Activated naive CD8-positive, alpha-beta T cell treated with anti-CD3 and anti-CD28 coated beads, Interleukin-2, amount 10 ng/mL, durations not matched to agents 7 days and 5 days (primary cell): Measurements from ENCODE around the gene SNED1. TPM values are rescaled to one million over a fixed set of nuclear protein-coding genes. Genes with fewer than 3 reads are reported as not detected.

Experiments
- ATAC-seq: fragments of 150-1000 bp; cut with Tn5 transposase; one replicate; pipeline ENCODE4 v1.10.0; 2021; ENCODE audit warnings: low read depth, moderate library complexity
- POLR2A ChIA-PET: fragments of 350-600 bp; sonication (Branson Sonifier 250); formaldehyde crosslinking; loops from one replicate; lab custom pipeline; 2021; ENCODE audit warnings: antibody characterized with exemption; lab: Charles Lee
- DNase-seq: peaks from one replicate; pipeline ENCODE4 v3.0.0; 2021
- H3K27ac Mint-ChIP-seq: one replicate; pipeline ENCODE4 v1.8.0; 2022; ENCODE audit warnings: mild to moderate bottlenecking, mixed read lengths
- H3K27me3 Mint-ChIP-seq: one replicate; pipeline ENCODE4 v1.8.0; 2022; ENCODE audit warnings: mild to moderate bottlenecking, moderate library complexity, mixed read lengths
- H3K36me3 Mint-ChIP-seq: one replicate; pipeline ENCODE4 v1.8.0; 2021; ENCODE audit warnings: mild to moderate bottlenecking, mixed read lengths
- H3K4me1 Mint-ChIP-seq: one replicate; pipeline ENCODE4 v1.8.0; 2021; ENCODE audit warnings: mixed read lengths
- H3K4me3 Mint-ChIP-seq: one replicate; pipeline ENCODE4 v1.8.0; 2022; ENCODE audit warnings: mild to moderate bottlenecking, moderate library complexity, mixed read lengths
- H3K9me3 Mint-ChIP-seq: one replicate; pipeline ENCODE4 v1.8.0; 2021; ENCODE audit warnings: mixed read lengths
- total RNA-seq, 2 experiments: library from RNA; stranded (reverse); gene quantifications; one replicate each; pipeline ENCODE4 v1.2.3, GENCODE V29; 2021

SNED1 gene
- total RNA-seq, 2 experiments from 2014 or later: 14.5 to 18.7 TPM

GRCh38 chr2:241043581-241043980, 45.2 kb downstream of the SNED1 start:
- Mint-ChIP-seq H3K27me3 (peaks cover 7% of the 10 kb centered on the region), H3K27ac (no peak overlapping the region), H3K4me1 (peaks cover 3% of the 10 kb centered on the region), H3K4me3 (no peak overlapping the region), H3K9me3 (no peaks in the 10 kb centered on the region), H3K36me3 (no peaks in the 10 kb centered on the region)
- no peak for ATAC-seq
- DNase-seq: no peak
- POLR2A ChIA-PET: no interaction called here

- peaks cover 7% of the 10 kb centered on the region for H3K27me3 Mint-ChIP-seq
- H3K4me1 Mint-ChIP-seq: no peaks in the 10 kb centered on the region
- no peak overlapping the region for H3K27ac Mint-ChIP-seq
- POLR2A ChIA-PET: no interaction called here
- ATAC-seq: no peak
- no peaks in the 10 kb centered on the region for H3K36me3 Mint-ChIP-seq
- H3K4me3 Mint-ChIP-seq: no peak overlapping the region
- no peaks in the 10 kb centered on the region for H3K9me3 Mint-ChIP-seq
- DNase-seq: no peak
These were observed 49.0 kb downstream of the SNED1 start for GRCh38 chr2:241047253-241048010.

GRCh38 chr2:241048149-241048948, 49.9 kb downstream of the SNED1 start:
- peaks cover under 1% of the 10 kb centered on the region for H3K27me3 Mint-ChIP-seq
- H3K4me1 Mint-ChIP-seq: no peaks in the 10 kb centered on the region
- H3K9me3 Mint-ChIP-seq: no peaks in the 10 kb centered on the region
- no peak for ATAC-seq
- DNase-seq: no peak
- no peak overlapping the region for H3K27ac Mint-ChIP-seq
- H3K36me3 Mint-ChIP-seq: no peaks in the 10 kb centered on the region
- POLR2A ChIA-PET: no interaction called here
- no peak overlapping the region for H3K4me3 Mint-ChIP-seq

- ATAC-seq (no peak), DNase-seq (no peak)
- no peaks in the 10 kb centered on the region for H3K36me3 Mint-ChIP-seq
- H3K27ac Mint-ChIP-seq: no peak overlapping the region
- H3K27me3 Mint-ChIP-seq: no peaks in the 10 kb centered on the region
- POLR2A ChIA-PET: no interaction called here
- H3K4me3 Mint-ChIP-seq: no peak overlapping the region
- no peaks in the 10 kb centered on the region for H3K4me1 Mint-ChIP-seq
- no peaks in the 10 kb centered on the region for H3K9me3 Mint-ChIP-seq
These were observed 50.5 kb downstream of the SNED1 start for GRCh38 chr2:241048949-241049343.

GRCh38 chr2:241049739-241050623, 51.6 kb downstream of the SNED1 start:
- Mint-ChIP-seq H3K36me3 (no peaks in the 10 kb centered on the region), H3K27me3 (no peaks in the 10 kb centered on the region), H3K4me1 (no peaks in the 10 kb centered on the region), H3K4me3 (no peak overlapping the region), H3K9me3 (no peaks in the 10 kb centered on the region), H3K27ac (no peak overlapping the region)
- ATAC-seq: no peak
- POLR2A ChIA-PET: no interaction called here
- peak; percentile 28 for DNase-seq

GRCh38 chr2:241050624-241051577, 52.5 kb downstream of the SNED1 start:
- H3K36me3 Mint-ChIP-seq: no peaks in the 10 kb centered on the region
- H3K27ac Mint-ChIP-seq: no peak overlapping the region
- DNase-seq (no peak), ATAC-seq (no peak)
- no peaks in the 10 kb centered on the region for H3K27me3 Mint-ChIP-seq
- no peaks in the 10 kb centered on the region for H3K4me1 Mint-ChIP-seq
- H3K4me3 Mint-ChIP-seq: no peak overlapping the region
- no peaks in the 10 kb centered on the region for H3K9me3 Mint-ChIP-seq
- POLR2A ChIA-PET: no interaction called here

GRCh38 chr2:241051578-241052487, 53.4 kb downstream of the SNED1 start:
- POLR2A ChIA-PET: no interaction called here
- DNase-seq (no peak), ATAC-seq (no peak)
- Mint-ChIP-seq H3K4me1 (no peaks in the 10 kb centered on the region), H3K4me3 (no peak overlapping the region), H3K27me3 (no peaks in the 10 kb centered on the region), H3K36me3 (no peaks in the 10 kb centered on the region), H3K9me3 (no peaks in the 10 kb centered on the region), H3K27ac (no peak overlapping the region)

- Mint-ChIP-seq H3K4me1 (peaks cover 1% of the 10 kb centered on the region), H3K9me3 (no peaks in the 10 kb centered on the region), H3K27me3 (no peaks in the 10 kb centered on the region), H3K4me3 (no peak overlapping the region), H3K36me3 (no peaks in the 10 kb centered on the region), H3K27ac (no peak overlapping the region)
- DNase-seq (no peak), ATAC-seq (no peak)
- POLR2A ChIA-PET: no interaction called here
These were observed 54.4 kb downstream of the SNED1 start for GRCh38 chr2:241052677-241053360.

GRCh38 chr2:241053576-241054251, 55.3 kb downstream of the SNED1 start:
- no peaks in the 10 kb centered on the region for H3K36me3 Mint-ChIP-seq
- no peak for DNase-seq
- no peaks in the 10 kb centered on the region for H3K27me3 Mint-ChIP-seq
- peaks cover 2% of the 10 kb centered on the region for H3K4me1 Mint-ChIP-seq
- POLR2A ChIA-PET: no interaction called here
- H3K9me3 Mint-ChIP-seq: no peaks in the 10 kb centered on the region
- no peak for ATAC-seq
- no peak overlapping the region for H3K4me3 Mint-ChIP-seq
- no peak overlapping the region for H3K27ac Mint-ChIP-seq

- ATAC-seq (no peak), DNase-seq (no peak)
- Mint-ChIP-seq H3K4me3 (no peak overlapping the region), H3K36me3 (no peaks in the 10 kb centered on the region), H3K9me3 (no peaks in the 10 kb centered on the region), H3K4me1 (peaks cover 7% of the 10 kb centered on the region), H3K27ac (no peak overlapping the region), H3K27me3 (peaks cover 2% of the 10 kb centered on the region)
- POLR2A ChIA-PET: no interaction called here
These were observed 62.9 kb downstream of the SNED1 start for GRCh38 chr2:241061275-241061674.
